Endodermal cell (in vitro differentiated cells): Measurements from ENCODE around the gene KIRREL3. TPM values are rescaled to one million over a fixed set of nuclear protein-coding genes. Genes with fewer than 3 reads are reported as not detected.

Source experiments
- DNase-seq: peaks from one replicate; pipeline ENCODE4 v3.0.0-alpha.2; 2017
- H3K27ac ChIP-seq: 2 replicates; pipeline ENCODE4 v1.5.1; 2013; ENCODE audit warnings: mild to moderate bottlenecking, low read depth, low read length, moderate library complexity
- H3K27me3 ChIP-seq: 2 replicates; pipeline ENCODE4 v1.6.1; 2013; ENCODE audit warnings: mild to moderate bottlenecking, low read length, moderate library complexity; ENCODE audit not compliant: insufficient read depth, control insufficient read depth, poor library complexity, severe bottlenecking
- H3K36me3 ChIP-seq: 2 replicates; pipeline ENCODE4 v1.7.0; 2013; ENCODE audit warnings: mild to moderate bottlenecking, low read length, moderate library complexity; ENCODE audit not compliant: control insufficient read depth, insufficient read depth
- H3K4me1 ChIP-seq: one replicate; pipeline ENCODE4 v1.7.0; 2013; ENCODE audit warnings: low read length; ENCODE audit not compliant: control insufficient read depth, insufficient read depth
- H3K4me3 ChIP-seq: 2 replicates; pipeline ENCODE4 v1.5.1; 2013; ENCODE audit warnings: mild to moderate bottlenecking, low read length, moderate library complexity
- H3K9ac ChIP-seq: 2 replicates; pipeline ENCODE4 v1.6.1; 2013; ENCODE audit warnings: mild to moderate bottlenecking, low read length, moderate library complexity; ENCODE audit not compliant: poor library complexity, severe bottlenecking; ENCODE audit errors: extremely low read depth
- H3K9me3 ChIP-seq: 2 replicates; pipeline ENCODE4 v1.6.1; 2013; ENCODE audit warnings: mild to moderate bottlenecking, low read length, moderate library complexity; ENCODE audit not compliant: control insufficient read depth
- H3K27ac Mint-ChIP-seq: 2 replicates; pipeline ENCODE4 v1.8.0; 2020; ENCODE audit warnings: mixed read lengths
- H3K27me3 Mint-ChIP-seq: 2 replicates; pipeline ENCODE4 v1.8.0; 2021; ENCODE audit warnings: mild to moderate bottlenecking, mixed read lengths; ENCODE audit not compliant: insufficient read depth
- H3K36me3 Mint-ChIP-seq: 2 replicates; pipeline ENCODE4 v1.8.0; 2020; ENCODE audit warnings: low read depth, mixed read lengths
- H3K4me1 Mint-ChIP-seq: 2 replicates; pipeline ENCODE4 v1.8.0; 2020; ENCODE audit warnings: mixed read lengths
- H3K4me3 Mint-ChIP-seq: 2 replicates; pipeline ENCODE4 v1.8.0; 2020; ENCODE audit warnings: mild to moderate bottlenecking, moderate library complexity, mixed read lengths
- H3K9me3 Mint-ChIP-seq: 2 replicates; pipeline ENCODE4 v1.8.0; 2020; ENCODE audit warnings: mild to moderate bottlenecking, mixed read lengths
- CTCF ChIP-seq: fragments of 200-600 bp; sonication (generic); conservative IDR thresholded peaks from 2 replicates; pipeline ENCODE4 v1.5.0; 2021; ENCODE audit warnings: antibody characterized with exemption, mild to moderate bottlenecking
- WGBS, 2 experiments: methylation state at CpG; one replicate each; pipeline versions ENCODE4 v1.1.5 to v1.1.7; 2013; ENCODE audit warnings: missing lambda C conversion rate in 2 of 2, mixed read lengths in 1 of 2; ENCODE audit not compliant: insufficient coverage in 1 of 2, insufficient read length in 1 of 2; 5-methylcytosine and 5-hydroxymethylcytosine counted together
- total RNA-seq, 2 donors: library from RNA; stranded (reverse); fragmentation: NEBNext Ultra II Directional in 1 of 2; extraction: Animal tissue kit (Norgen Biotek cat#: 25700) in 1 of 2; gene quantifications; 2 replicates in 1 of 2; 3 replicates in 1 of 2; pipeline ENCODE4 v1.2.1, GENCODE V29; 2021

Gene KIRREL3
- total RNA-seq, 2 donors from 2014 or later: 1.1 to 1.4 TPM

GRCh38 chr11:126897430-126897829 is 103.1 kb downstream of the KIRREL3 start:
- no peak overlapping the region for H3K27ac ChIP-seq
- Mint-ChIP-seq H3K9me3 (peaks cover 2% of the 10 kb centered on the region), H3K27ac (no peak overlapping the region), H3K4me3 (no peak overlapping the region), H3K4me1 (peaks cover 11% of the 10 kb centered on the region), H3K36me3 (no peaks in the 10 kb centered on the region), H3K27me3 (peaks cover 3% of the 10 kb centered on the region)
- H3K9ac ChIP-seq: no peak overlapping the region
- peaks cover 14% of the 10 kb centered on the region for H3K9me3 ChIP-seq
- no peaks in the 10 kb centered on the region for H3K4me1 ChIP-seq
- no peaks in the 10 kb centered on the region for H3K36me3 ChIP-seq
- H3K4me3 ChIP-seq: no peak overlapping the region
- DNase-seq: no peak
- TF ChIP-seq CTCF: no peak
- H3K27me3 ChIP-seq: peaks cover 6% of the 10 kb centered on the region
- 100% methylated on average over 2 of the region's 2 CpGs; no CpG with 5 or more reads in 1 of the 2 experiments for WGBS, 2 experiments

- no peak for TF ChIP-seq CTCF
- H3K4me1 Mint-ChIP-seq: peaks cover 11% of the 10 kb centered on the region
- peaks cover 2% of the 10 kb centered on the region for H3K9me3 Mint-ChIP-seq
- H3K9me3 ChIP-seq: peaks cover 14% of the 10 kb centered on the region
- no peak for DNase-seq
- peaks cover 1% of the 10 kb centered on the region for H3K27me3 Mint-ChIP-seq
- no peaks in the 10 kb centered on the region for H3K36me3 Mint-ChIP-seq
- H3K27ac ChIP-seq: no peak overlapping the region
- H3K4me1 ChIP-seq: no peaks in the 10 kb centered on the region
- H3K9ac ChIP-seq: no peak overlapping the region
- H3K27ac Mint-ChIP-seq: no peak overlapping the region
- no peak overlapping the region for H3K4me3 ChIP-seq
- H3K36me3 ChIP-seq: no peaks in the 10 kb centered on the region
- no peaks in the 10 kb centered on the region for H3K27me3 ChIP-seq
- H3K4me3 Mint-ChIP-seq: no peak overlapping the region
These were observed 104.5 kb downstream of the KIRREL3 start for GRCh38 chr11:126896025-126896424.

- Mint-ChIP-seq H3K27me3 (no peaks in the 10 kb centered on the region), H3K9me3 (peaks cover 2% of the 10 kb centered on the region), H3K4me3 (no peak overlapping the region), H3K36me3 (no peaks in the 10 kb centered on the region), H3K27ac (no peak overlapping the region), H3K4me1 (peaks cover 8% of the 10 kb centered on the region)
- Histone ChIP-seq H3K27me3 (no peaks in the 10 kb centered on the region), H3K4me3 (no peak overlapping the region), H3K9ac (no peak overlapping the region), H3K36me3 (no peaks in the 10 kb centered on the region), H3K27ac (no peak overlapping the region), H3K9me3 (peaks cover 14% of the 10 kb centered on the region), H3K4me1 (no peaks in the 10 kb centered on the region)
- no peak for DNase-seq
- TF ChIP-seq CTCF: no peak
- 84% methylated on average over 3 to 5 of the region's 5 CpGs for WGBS, 2 experiments
These were observed 106.8 kb downstream of the KIRREL3 start for GRCh38 chr11:126893796-126894195.
